CD14-positive monocyte (primary cell): ENCODE results near the gene KLK3. TPM values are rescaled to one million over a fixed set of nuclear protein-coding genes. Genes with fewer than 3 reads are reported as not detected.

ENCODE experiments used
- DNase-seq, 3 donors: peaks; one replicate each; pipeline ENCODE4 v3.0.0-alpha.2; 2011 to 2022
- H2AFZ ChIP-seq: 2 replicates; pipeline ENCODE4 v1.6.0; 2012; ENCODE audit warnings: mild to moderate bottlenecking, low read depth, low read length, inconsistent platforms; ENCODE audit not compliant: insufficient read depth, poor library complexity, severe bottlenecking
- H3K27ac ChIP-seq, 2 donors: 1 replicate in 1 of 2; 2 replicates in 1 of 2; pipeline ENCODE4 v1.5.1; 2012 to 2013; ENCODE audit warnings: low read length in 2 of 2, control low read depth in 1 of 2, inconsistent platforms in 1 of 2, low read depth in 1 of 2, mild to moderate bottlenecking in 1 of 2
- H3K27me3 ChIP-seq, 2 donors: one replicate each; pipeline versions ENCODE4 v1.6.0 to v1.6.1; 2011 to 2013; ENCODE audit warnings: low read length in 2 of 2; ENCODE audit not compliant: control insufficient read depth in 2 of 2, insufficient read depth in 2 of 2
- H3K36me3 ChIP-seq, 2 donors: replicated peaks in 1 of 2; 1 replicate in 1 of 2; 2 replicates in 1 of 2; pipeline versions ENCODE4 v1.5.1 to v1.6.1; 2012 to 2013; ENCODE audit warnings: low read length in 2 of 2, control low read depth in 1 of 2, inconsistent platforms in 1 of 2, mild to moderate bottlenecking in 1 of 2; ENCODE audit not compliant: insufficient read depth in 2 of 2, control insufficient read depth in 1 of 2
- H3K4me1 ChIP-seq, 2 donors: 1 replicate in 1 of 2; 2 replicates in 1 of 2; pipeline versions ENCODE4 v1.5.1 to v1.6.1; 2012 to 2013; ENCODE audit warnings: low read length in 2 of 2, control low read depth in 1 of 2, inconsistent platforms in 1 of 2, mild to moderate bottlenecking in 1 of 2, moderate library complexity in 1 of 2; ENCODE audit not compliant: insufficient read depth in 2 of 2, control insufficient read depth in 1 of 2
- H3K4me2 ChIP-seq: replicated peaks from 2 replicates; pipeline ENCODE3; 2012; ENCODE audit warnings: low read length, moderate library complexity, mild to moderate bottlenecking; ENCODE audit not compliant: poor library complexity, severe bottlenecking; ENCODE audit errors: extremely low read depth
- H3K4me3 ChIP-seq, 3 experiments: fragments of 200-600 bp in 1 of 3; sonication (generic) in 1 of 3; replicated peaks in 1 of 3; 1 replicate in 2 of 3; 2 replicates in 1 of 3; pipeline ENCODE4 v1.5.1; 2011 to 2013; ENCODE audit warnings: low read length in 3 of 3, mild to moderate bottlenecking in 3 of 3, control low read depth in 2 of 3, low read depth in 2 of 3, inconsistent platforms in 1 of 3, moderate library complexity in 1 of 3
- H3K79me2 ChIP-seq: 2 replicates; pipeline ENCODE4 v1.6.0; 2012; ENCODE audit warnings: mild to moderate bottlenecking, control low read depth, inconsistent platforms, low read length, moderate library complexity; ENCODE audit not compliant: insufficient read depth
- H3K9ac ChIP-seq: 2 replicates; pipeline ENCODE4 v1.6.0; 2017; ENCODE audit warnings: low read length, mild to moderate bottlenecking; ENCODE audit not compliant: insufficient read depth, poor library complexity, severe bottlenecking
- H3K9me3 ChIP-seq, 2 donors: replicated peaks in 1 of 2; 1 replicate in 1 of 2; 2 replicates in 1 of 2; pipeline versions ENCODE4 v1.5.1 to v1.6.1; 2012 to 2013; ENCODE audit warnings: low read length in 2 of 2, control low read depth in 1 of 2; ENCODE audit not compliant: control insufficient read depth in 1 of 2, insufficient read depth in 1 of 2
- H4K20me1 ChIP-seq: 2 replicates; pipeline ENCODE4 v1.6.0; 2012; ENCODE audit warnings: mild to moderate bottlenecking, low read length, control low read depth, moderate library complexity; ENCODE audit not compliant: insufficient read depth
- H3K27ac Mint-ChIP-seq, 7 donors: one replicate each; pipeline ENCODE4 v1.8.0; 2020; ENCODE audit warnings: mild to moderate bottlenecking in 7 of 7, mixed read lengths in 7 of 7, moderate library complexity in 6 of 7, inconsistent platforms in 2 of 7
- H3K27me3 Mint-ChIP-seq, 3 donors: one replicate each; pipeline ENCODE4 v1.8.0; 2021 to 2022; ENCODE audit warnings: low read depth in 3 of 3, mild to moderate bottlenecking in 3 of 3, mixed read lengths in 3 of 3, moderate library complexity in 3 of 3, inconsistent platforms in 1 of 3
- H3K36me3 Mint-ChIP-seq, 2 donors: one replicate each; pipeline ENCODE4 v1.8.0; 2020; ENCODE audit warnings: mixed read lengths in 2 of 2, inconsistent platforms in 1 of 2, mild to moderate bottlenecking in 1 of 2
- H3K4me1 Mint-ChIP-seq: one replicate; pipeline ENCODE4 v1.8.0; 2020; ENCODE audit warnings: mild to moderate bottlenecking, mixed read lengths
- H3K4me3 Mint-ChIP-seq, 2 donors: one replicate each; pipeline ENCODE4 v1.8.0; 2020; ENCODE audit warnings: mild to moderate bottlenecking in 2 of 2, mixed read lengths in 2 of 2, moderate library complexity in 1 of 2
- H3K9me3 Mint-ChIP-seq, 7 donors: one replicate each; pipeline ENCODE4 v1.8.0; 2020 to 2022; ENCODE audit warnings: mixed read lengths in 7 of 7, mild to moderate bottlenecking in 6 of 7, moderate library complexity in 6 of 7, inconsistent platforms in 2 of 7
- WGBS: methylation state at CpG from one replicate; pipeline ENCODE4 v1.1.5; 2013; ENCODE audit warnings: missing lambda C conversion rate; ENCODE audit not compliant: insufficient coverage; 5-methylcytosine and 5-hydroxymethylcytosine counted together
- intact Hi-C, 2 donors: fragments of 100-400 bp; cut with micrococcal nuclease; formaldehyde crosslinking; loops; one replicate each; pipeline versions ENCODE4 v1.15.0 to v1.15.1; 2023
- polyA plus RNA-seq, 3 donors: library from polyadenylated mRNA; depleted of rRNA in 1 of 3; unstranded in 2 of 3; stranded (reverse) in 1 of 3; fragments of 300-500 nt in 2 of 3; fragments of >200 nt in 1 of 3; fragmentation: Illumina TruSeq in 2 of 3; gene quantifications; 1 replicate in 2 of 3; 2 replicates in 1 of 3; pipeline ENCODE4 v1.2.3, GENCODE V29; 2012 to 2021
- TF ChIP-seq, protein P1 (sequence below): fragments of 200-600 bp; IDR thresholded peaks from one replicate; pipeline ENCODE4 v1.8.0; 2022; ENCODE audit warnings: antibody characterized with exemption, mild to moderate bottlenecking

Gene KLK3
- polyA plus RNA-seq, 3 donors, result not detected

DNA sequence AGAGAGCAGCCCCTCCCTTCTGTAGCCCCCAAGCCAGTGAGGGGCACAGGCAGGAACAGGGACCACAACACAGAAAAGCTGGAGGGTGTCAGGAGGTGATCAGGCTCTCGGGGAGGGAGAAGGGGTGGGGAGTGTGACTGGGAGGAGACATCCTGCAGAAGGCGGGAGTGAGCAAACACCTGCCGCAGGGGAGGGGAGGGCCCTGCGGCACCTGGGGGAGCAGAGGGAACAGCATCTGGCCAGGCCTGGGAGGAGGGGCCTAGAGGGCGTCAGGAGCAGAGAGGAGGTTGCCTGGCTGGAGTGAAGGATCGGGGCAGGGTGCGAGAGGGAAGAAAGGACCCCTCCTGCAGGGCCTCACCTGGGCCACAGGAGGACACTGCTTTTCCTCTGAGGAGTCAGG, 4.2 kb downstream of the KLK3 start:
- Histone ChIP-seq H3K36me3 (no peaks in the 10 kb centered on the region), H3K4me2 (no peak overlapping the region), H3K27me3 (peaks cover 0 to 2% of the 10 kb centered on the region in 2 donors), H3K4me1 (no peaks in the 10 kb centered on the region), H3K79me2 (no peaks in the 10 kb centered on the region), H3K9ac (no peak overlapping the region), H4K20me1 (no peaks in the 10 kb centered on the region), H3K27ac (no peak overlapping the region), H2AFZ (no peak overlapping the region), H3K9me3 (peaks cover 5 to 8% of the 10 kb centered on the region in 2 donors), H3K4me3 (no peak overlapping the region)
- peaks cover 0 to 18% (median 7%) of the 10 kb centered on the region in 7 donors for H3K9me3 Mint-ChIP-seq
- no peaks in the 10 kb centered on the region for H3K36me3 Mint-ChIP-seq
- H3K27ac Mint-ChIP-seq, result no peak overlapping the region
- peaks cover 28 to 32% (median 31%) of the 10 kb centered on the region in 3 donors for H3K27me3 Mint-ChIP-seq
- intact Hi-C loops, result no loop called here
- H3K4me1 Mint-ChIP-seq, result no peaks in the 10 kb centered on the region
- DNase-seq, result no peak
- H3K4me3 Mint-ChIP-seq, result no peak overlapping the region
- TF ChIP-seq, protein P1, sequence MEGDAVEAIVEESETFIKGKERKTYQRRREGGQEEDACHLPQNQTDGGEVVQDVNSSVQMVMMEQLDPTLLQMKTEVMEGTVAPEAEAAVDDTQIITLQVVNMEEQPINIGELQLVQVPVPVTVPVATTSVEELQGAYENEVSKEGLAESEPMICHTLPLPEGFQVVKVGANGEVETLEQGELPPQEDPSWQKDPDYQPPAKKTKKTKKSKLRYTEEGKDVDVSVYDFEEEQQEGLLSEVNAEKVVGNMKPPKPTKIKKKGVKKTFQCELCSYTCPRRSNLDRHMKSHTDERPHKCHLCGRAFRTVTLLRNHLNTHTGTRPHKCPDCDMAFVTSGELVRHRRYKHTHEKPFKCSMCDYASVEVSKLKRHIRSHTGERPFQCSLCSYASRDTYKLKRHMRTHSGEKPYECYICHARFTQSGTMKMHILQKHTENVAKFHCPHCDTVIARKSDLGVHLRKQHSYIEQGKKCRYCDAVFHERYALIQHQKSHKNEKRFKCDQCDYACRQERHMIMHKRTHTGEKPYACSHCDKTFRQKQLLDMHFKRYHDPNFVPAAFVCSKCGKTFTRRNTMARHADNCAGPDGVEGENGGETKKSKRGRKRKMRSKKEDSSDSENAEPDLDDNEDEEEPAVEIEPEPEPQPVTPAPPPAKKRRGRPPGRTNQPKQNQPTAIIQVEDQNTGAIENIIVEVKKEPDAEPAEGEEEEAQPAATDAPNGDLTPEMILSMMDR, result no peak
- 9% methylated on average over 7 of the region's 7 CpGs for WGBS

DNA sequence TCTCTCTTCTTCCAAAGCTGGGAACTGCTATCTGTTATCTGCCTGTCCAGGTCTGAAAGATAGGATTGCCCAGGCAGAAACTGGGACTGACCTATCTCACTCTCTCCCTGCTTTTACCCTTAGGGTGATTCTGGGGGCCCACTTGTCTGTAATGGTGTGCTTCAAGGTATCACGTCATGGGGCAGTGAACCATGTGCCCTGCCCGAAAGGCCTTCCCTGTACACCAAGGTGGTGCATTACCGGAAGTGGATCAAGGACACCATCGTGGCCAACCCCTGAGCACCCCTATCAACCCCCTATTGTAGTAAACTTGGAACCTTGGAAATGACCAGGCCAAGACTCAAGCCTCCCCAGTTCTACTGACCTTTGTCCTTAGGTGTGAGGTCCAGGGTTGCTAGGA, 5.1 kb downstream of the KLK3 start:
- H4K20me1 ChIP-seq, result no peaks in the 10 kb centered on the region
- no peaks in the 10 kb centered on the region for H3K36me3 Mint-ChIP-seq
- no peak for DNase-seq
- H3K9me3 ChIP-seq, result peaks cover 5 to 8% of the 10 kb centered on the region in 2 donors
- TF ChIP-seq, protein P1, result no peak
- no peaks in the 10 kb centered on the region for H3K36me3 ChIP-seq
- H3K4me1 ChIP-seq, result no peaks in the 10 kb centered on the region
- no peak overlapping the region for H3K4me3 ChIP-seq
- no peaks in the 10 kb centered on the region for H3K79me2 ChIP-seq
- H3K27ac Mint-ChIP-seq, result no peak overlapping the region
- no peak overlapping the region for H3K4me2 ChIP-seq
- no peaks in the 10 kb centered on the region for H3K4me1 Mint-ChIP-seq
- H3K27me3 ChIP-seq, result peaks cover 0 to 2% of the 10 kb centered on the region in 2 donors
- peaks cover 0 to 18% (median 7%) of the 10 kb centered on the region in 7 donors for H3K9me3 Mint-ChIP-seq
- WGBS, result 83% methylated on average over 1 of the region's 4 CpGs
- no peak overlapping the region for H3K4me3 Mint-ChIP-seq
- no peak overlapping the region for H2AFZ ChIP-seq
- H3K27me3 Mint-ChIP-seq, result peaks cover 28 to 36% (median 29%) of the 10 kb centered on the region in 3 donors
- intact Hi-C loops, result no loop called here
- no peak overlapping the region for H3K9ac ChIP-seq
- no peak overlapping the region for H3K27ac ChIP-seq
